ENCODE data around the gene MIOX.

Gene MIOX

DNA sequence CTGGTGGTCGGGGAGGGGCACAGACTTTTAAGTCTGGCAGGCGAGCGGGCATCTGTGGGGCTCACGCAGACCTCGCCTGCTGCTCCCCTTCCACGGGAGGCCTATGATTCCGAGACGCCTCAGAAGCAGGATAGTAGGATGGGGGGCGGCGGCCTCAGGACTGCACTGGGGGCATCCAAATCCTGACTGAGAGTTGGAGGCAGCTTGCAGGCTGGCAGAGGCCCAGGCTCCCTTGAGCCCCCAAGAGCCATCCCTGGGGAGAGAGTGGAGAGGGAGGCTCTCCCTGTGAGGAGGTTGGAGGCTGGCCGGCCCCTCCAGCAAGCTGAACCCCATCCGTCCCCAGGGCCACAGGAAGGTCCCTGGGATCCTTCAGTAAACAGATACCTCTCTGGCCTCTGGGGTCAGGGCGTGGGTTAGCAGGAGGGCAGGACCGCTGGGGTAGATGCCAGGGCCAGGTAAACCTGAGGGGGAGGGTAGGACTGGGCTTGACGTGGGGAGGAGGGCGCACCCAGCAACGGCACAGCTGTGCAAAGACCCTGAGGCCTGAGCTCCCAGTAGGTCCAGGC, 45.1 kb upstream of the MIOX start:
- H3K27ac ChIP-seq, result no peak overlapping the region
- TF ChIP-seq, protein P1, sequence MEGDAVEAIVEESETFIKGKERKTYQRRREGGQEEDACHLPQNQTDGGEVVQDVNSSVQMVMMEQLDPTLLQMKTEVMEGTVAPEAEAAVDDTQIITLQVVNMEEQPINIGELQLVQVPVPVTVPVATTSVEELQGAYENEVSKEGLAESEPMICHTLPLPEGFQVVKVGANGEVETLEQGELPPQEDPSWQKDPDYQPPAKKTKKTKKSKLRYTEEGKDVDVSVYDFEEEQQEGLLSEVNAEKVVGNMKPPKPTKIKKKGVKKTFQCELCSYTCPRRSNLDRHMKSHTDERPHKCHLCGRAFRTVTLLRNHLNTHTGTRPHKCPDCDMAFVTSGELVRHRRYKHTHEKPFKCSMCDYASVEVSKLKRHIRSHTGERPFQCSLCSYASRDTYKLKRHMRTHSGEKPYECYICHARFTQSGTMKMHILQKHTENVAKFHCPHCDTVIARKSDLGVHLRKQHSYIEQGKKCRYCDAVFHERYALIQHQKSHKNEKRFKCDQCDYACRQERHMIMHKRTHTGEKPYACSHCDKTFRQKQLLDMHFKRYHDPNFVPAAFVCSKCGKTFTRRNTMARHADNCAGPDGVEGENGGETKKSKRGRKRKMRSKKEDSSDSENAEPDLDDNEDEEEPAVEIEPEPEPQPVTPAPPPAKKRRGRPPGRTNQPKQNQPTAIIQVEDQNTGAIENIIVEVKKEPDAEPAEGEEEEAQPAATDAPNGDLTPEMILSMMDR (IDR thresholded peaks at IDR 0.05), result no peak
- TF ChIP-seq ZFX (IDR thresholded peaks at IDR 0.05; ENCODE audit: borderline replicate concordance), result no peak

DNA sequence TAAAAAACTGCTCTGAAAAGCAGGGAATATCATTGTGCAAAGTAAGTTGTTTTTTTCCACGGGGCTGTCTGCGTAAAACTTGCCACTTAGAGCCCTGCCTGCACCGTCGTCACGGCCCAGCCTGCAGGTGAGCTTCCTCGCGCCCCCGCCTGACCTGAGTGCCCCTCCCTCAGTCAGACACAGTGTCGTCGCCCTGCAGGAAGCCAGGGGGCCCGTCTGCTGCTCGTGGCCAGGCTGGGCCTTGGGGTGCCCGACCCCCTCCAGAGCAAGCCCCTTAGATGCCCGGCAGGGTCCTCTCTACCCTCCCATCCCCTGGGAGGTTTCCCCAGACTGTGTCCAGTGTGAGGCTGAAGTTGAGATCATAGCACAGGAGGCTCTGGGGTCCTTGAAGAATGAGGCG, 43.5 kb upstream of the MIOX start:
- TF ChIP-seq, protein P1 (IDR thresholded peaks at IDR 0.05), result no peak
- no peak for TF ChIP-seq ZFX (IDR thresholded peaks at IDR 0.05; ENCODE audit: borderline replicate concordance)
- peak overlapping the region; percentile 57 for H3K27ac ChIP-seq

DNA sequence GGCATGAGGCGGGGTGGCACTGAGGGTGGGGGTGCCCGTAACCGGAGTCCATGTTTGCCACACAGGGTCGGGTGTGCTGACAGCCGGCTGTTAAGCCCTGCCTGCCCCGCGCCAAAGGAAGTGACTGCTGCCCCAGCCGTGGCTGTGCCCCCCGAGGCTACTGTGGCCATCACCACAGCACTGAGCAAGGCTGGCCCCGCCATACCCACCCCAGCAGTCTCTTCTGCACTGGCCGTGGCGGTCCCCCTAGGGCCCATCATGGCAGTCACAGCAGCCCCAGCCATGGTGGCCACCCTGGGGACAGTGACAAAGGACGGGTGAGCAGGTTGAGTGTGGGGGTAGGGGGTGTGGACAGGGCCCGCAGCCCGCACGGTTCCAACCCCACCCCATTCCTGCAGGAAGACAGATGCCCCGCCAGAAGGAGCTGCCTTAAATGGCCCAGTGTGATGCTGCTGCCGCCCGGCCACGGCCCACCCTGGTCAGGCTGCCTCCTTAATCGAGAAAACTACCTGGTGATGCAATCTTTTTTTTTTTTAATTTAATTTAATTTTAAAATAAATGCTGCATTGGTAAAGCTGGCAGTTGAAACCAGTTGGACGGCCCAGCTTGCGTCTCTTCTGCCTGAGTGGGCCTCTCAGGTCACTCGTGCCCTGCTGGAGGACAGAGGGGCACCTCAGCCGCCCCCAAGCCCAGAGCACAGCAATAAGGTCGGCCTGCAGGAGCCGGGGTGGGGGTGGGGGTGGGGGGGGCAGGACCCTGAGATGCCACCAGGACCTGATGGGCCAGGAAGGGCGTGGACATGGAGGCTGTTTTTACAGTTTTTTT, 42.6 kb upstream of the MIOX start:
- TF ChIP-seq, protein P1 (IDR thresholded peaks at IDR 0.05), result no peak
- no peak for TF ChIP-seq ZFX (IDR thresholded peaks at IDR 0.05; ENCODE audit: borderline replicate concordance)
- peak overlapping the region; percentile 57 for H3K27ac ChIP-seq

DNA sequence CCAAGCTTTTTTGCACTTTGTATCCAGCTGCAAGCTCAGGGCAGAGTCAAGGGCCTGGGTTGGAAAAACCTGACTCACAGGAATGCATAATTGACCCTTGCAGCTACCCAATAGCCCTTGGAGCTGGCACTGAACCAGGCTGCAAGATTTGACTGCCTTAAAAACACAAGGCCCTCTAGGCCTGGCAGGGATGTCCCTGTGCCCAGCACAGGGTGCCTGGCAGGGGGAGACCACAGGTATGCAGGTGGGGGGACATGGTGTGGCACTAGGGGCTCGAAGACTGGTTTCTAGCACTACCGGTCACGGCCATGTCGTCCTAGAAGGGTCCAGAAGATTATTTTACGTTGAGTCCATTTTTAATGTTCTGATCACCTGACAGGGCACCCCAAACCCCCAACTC, 42.0 kb upstream of the MIOX start:
- no peak for TF ChIP-seq ZFX (IDR thresholded peaks at IDR 0.05; ENCODE audit: borderline replicate concordance)
- TF ChIP-seq, protein P1 (IDR thresholded peaks at IDR 0.05), result no peak
- peak overlapping the region; percentile 57 for H3K27ac ChIP-seq

DNA sequence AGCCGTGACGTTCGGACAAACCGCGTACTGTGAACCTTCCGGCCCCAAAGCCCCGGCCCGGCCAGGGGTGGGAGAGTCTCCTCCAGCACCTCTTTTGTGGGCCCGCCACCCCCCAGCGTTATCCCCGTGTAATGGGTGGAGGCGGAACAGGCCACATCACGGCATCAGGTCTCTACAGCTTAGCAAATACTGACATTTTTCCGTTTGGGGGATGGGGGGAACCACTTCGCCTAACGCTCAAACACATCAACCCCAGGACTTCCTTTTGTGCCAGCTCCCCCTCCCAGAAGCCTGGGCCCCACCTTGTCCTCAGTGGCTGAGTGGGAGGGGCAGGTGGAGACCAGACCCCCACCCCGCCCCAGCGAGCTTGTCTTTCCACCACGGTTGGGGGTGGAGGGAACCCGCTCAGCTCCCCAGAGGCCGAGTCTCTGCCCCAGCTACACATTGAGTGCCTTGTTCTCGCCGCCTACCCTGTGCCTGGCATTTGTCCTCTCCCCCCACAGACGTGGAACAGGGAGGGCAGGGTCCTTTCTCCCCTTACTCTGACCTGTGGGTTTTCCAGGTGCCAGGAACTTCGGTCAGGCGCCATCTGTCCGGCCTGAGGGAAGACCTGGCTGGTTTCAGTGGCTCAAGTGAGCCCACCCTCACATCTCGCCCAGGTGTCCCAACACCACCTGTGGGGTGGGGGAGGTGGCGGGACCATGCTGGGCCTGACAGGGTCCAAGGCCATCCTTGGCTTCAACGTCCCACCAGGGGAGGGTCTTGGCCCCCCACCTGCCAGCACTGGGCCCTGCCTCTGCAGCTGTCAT, 41.4 kb upstream of the MIOX start:
- peak overlapping the region; percentile 57 for H3K27ac ChIP-seq
- TF ChIP-seq, protein P1 (IDR thresholded peaks at IDR 0.05), result no peak
- no peak for TF ChIP-seq ZFX (IDR thresholded peaks at IDR 0.05; ENCODE audit: borderline replicate concordance)

DNA sequence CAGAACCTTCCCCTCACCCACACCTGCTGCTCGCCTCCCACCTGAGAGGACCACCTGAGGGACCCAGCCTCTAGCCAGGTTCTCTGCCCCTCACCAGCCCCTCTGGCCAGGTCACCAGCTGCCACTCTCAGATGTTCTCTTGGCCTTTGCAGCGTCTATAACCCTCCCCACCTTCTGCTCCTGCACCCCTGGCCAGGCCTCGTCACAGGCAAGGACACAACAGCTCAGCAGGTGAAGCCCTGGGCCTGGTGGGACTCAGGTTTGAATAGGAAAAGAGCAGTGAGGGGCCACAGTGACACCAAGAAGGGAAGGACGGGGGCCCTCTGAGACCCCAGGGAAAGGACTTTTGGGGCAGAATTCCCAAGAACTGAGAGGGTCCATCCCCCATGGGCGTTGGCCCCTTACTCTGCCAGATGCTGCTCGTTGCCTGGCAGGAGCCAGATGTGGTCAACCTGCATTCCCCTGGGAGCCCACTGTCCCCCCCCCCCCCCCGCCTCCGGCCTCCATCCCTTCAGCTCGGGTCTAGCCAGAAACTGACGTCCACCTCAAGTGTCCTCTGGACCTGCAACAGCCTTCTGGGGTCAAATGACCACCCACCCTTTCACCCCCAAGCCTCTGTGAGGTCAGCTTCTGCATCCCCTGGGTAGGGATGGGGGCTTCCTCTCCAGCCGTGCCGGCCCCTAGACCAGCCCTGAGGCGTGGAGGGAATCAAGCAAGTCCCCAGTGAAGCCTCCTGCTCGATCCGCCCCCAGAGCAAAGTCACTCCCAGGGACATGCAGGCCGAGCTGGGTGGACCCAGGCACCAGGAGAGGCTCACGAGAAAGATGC, 40.6 kb upstream of the MIOX start:
- TF ChIP-seq, protein P1 (IDR thresholded peaks at IDR 0.05), result no peak
- TF ChIP-seq ZFX (IDR thresholded peaks at IDR 0.05; ENCODE audit: borderline replicate concordance), result no peak
- H3K27ac ChIP-seq, result peak overlapping the region; percentile 57

Data from 22Rv1 (cell line).